ENCODE data around the gene SH3PXD2A.
"Not testable (repeated sequence)": the region's sequence is repeated elsewhere in the genome, so short reads cannot be mapped to it uniquely, and the experiment has no call there.

Gene SH3PXD2A

DNA sequence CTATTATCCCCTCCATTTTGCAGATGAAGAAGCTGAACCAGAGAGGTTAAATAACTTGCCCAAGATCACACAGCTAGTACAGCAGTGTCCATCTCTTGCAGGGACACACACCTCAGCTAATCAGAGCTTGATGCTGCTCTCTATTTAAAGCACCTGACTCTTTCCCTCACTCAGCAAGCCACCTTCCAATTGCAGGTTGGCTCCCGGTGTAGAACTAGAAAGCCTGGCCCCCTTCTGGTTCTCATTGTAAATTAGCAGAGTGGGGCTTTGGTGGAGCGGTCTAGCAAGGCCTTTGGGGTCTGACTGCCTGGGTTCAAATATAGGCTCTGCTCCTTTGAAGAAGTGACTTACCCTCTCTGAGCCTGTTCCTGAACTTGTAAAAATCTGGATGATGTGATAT lies 185.4 kb downstream of the SH3PXD2A start:
- Histone ChIP-seq H3K9me3 (ENCODE audit: control insufficient read depth, low read length) (no peaks in the 10 kb centered on the region), H3K4me1 (ENCODE audit: control insufficient read depth, insufficient read depth, low read length) (peaks cover 58% of the 10 kb centered on the region), H3K4me3 (ENCODE audit: low read length) (no peak overlapping the region), H3K9ac (ENCODE audit: low read length) (no peak overlapping the region), H3K27me3 (replicated peaks; ENCODE audit: control insufficient read depth, insufficient read depth, low read length) (no peaks in the 10 kb centered on the region), H3K36me3 (ENCODE audit: control insufficient read depth, insufficient read depth, low read length, severe bottlenecking) (no peaks in the 10 kb centered on the region)
- no peak for DNase-seq (ENCODE audit: low read depth)

DNA sequence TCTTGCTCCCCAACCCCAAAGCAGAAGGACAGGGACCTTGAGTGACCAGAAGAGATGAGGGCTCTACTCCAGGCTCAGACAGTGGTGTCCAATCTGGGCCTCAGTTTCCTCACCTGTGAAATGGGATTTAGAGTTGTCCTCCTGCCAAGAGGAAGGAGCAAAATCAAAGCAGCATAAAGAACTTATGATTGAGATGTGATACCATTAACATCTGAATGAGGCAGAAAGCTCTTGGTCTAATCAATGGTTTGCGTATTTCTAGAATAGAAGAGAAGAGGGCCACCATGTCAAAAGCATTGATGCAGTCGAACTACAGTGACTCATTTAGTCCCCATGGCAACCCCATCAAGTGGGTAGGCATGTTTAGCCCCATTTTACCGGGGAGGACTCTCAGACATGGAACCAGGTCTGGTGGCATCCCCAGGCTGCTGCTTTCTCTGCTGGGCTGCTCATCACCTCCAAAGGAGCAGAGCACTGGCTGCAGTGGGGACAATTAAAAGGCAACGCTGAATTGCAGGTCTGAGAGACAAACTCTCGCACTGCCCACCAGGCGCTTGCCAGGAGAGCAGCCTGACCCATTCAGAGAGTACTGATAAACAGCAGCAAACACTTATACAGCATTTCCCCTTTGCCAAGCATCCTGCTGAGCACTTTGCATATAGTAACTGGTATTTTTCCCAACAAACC lies 186.0 kb downstream of the SH3PXD2A start:
- H3K4me3 ChIP-seq (ENCODE audit: low read length): peak overlapping the region; percentile 87
- no peak for DNase-seq (ENCODE audit: low read depth)
- H3K36me3 ChIP-seq (ENCODE audit: control insufficient read depth, insufficient read depth, low read length, severe bottlenecking): no peaks in the 10 kb centered on the region
- no peaks in the 10 kb centered on the region for H3K27me3 ChIP-seq (replicated peaks; ENCODE audit: control insufficient read depth, insufficient read depth, low read length)
- no peaks in the 10 kb centered on the region for H3K9me3 ChIP-seq (ENCODE audit: control insufficient read depth, low read length)
- peak overlapping the region; percentile 93 for H3K9ac ChIP-seq (ENCODE audit: low read length)
- peaks cover 57% of the 10 kb centered on the region for H3K4me1 ChIP-seq (ENCODE audit: control insufficient read depth, insufficient read depth, low read length)

DNA sequence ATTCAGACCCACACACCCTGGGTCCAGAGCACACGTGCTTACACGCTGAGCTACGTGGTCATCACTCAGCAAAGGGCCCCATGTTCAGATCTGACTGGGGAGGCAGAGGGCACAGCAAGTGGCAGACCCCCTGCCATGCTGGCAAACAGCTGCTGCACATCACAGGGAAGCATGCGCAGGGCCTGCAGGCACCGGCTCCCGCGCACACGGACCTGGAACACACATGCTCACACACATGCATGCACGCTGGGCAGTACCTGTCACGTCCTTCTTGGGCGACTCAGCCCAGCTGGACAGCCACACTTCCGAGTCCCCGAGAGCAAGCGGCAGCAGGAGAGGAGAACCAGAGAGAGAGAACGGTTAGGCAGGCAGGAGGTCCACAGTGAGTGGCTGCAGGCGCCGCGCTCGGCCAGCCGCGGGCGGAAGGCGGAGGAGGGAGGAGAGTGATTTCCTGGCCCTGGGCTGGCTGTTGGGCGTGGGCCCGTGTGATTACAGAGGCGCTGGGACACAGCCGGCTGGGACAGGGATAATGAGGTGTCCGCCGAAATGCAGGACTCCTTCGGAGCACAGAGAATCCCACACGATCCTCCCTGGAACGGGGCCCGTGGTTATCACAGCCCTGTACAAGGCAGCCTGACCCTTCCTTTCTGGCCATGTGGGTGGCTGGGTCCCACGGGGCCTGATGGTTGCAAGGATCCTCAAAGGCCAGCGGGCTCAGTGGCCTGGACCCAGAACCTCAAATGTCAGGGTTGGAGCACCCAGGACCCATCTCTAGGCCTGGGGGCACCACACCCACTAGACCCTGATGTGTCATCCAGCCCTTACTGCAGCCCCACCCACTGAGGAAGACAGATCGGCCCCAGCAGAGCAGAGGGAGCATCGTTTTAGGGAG lies 186.8 kb downstream of the SH3PXD2A start:
- H3K36me3 ChIP-seq (ENCODE audit: control insufficient read depth, insufficient read depth, low read length, severe bottlenecking): no peaks in the 10 kb centered on the region
- no peaks in the 10 kb centered on the region for H3K27me3 ChIP-seq (replicated peaks; ENCODE audit: control insufficient read depth, insufficient read depth, low read length)
- peaks cover 56% of the 10 kb centered on the region for H3K4me1 ChIP-seq (ENCODE audit: control insufficient read depth, insufficient read depth, low read length)
- peak; percentile 73 for DNase-seq (ENCODE audit: low read depth)
- no peaks in the 10 kb centered on the region for H3K9me3 ChIP-seq (ENCODE audit: control insufficient read depth, low read length)
- H3K9ac ChIP-seq (ENCODE audit: low read length): peak overlapping the region; percentile 93
- peak overlapping the region; percentile 87 for H3K4me3 ChIP-seq (ENCODE audit: low read length)

DNA sequence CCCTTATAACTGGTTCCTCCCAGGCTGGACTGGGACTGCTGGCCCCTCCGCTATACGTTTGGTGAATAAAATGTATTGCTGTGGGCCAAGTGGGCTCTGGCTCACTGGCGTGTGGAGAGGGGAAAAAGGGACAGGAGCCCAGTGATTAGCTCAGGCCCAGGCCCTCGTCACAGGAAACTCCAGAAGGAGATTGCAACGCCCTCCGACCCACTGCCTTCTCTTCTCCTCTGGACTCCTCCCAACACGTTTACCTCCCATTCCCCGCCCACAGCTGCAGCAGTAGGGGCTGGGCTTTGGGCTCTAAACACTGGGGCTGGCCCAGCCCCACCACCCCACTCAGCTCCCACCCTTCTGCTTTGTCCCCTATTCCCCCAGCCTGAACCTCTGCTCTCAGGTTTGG lies 188.0 kb downstream of the SH3PXD2A start:
- Histone ChIP-seq H3K9me3 (ENCODE audit: control insufficient read depth, low read length) (no peaks in the 10 kb centered on the region), H3K36me3 (ENCODE audit: control insufficient read depth, insufficient read depth, low read length, severe bottlenecking) (no peaks in the 10 kb centered on the region), H3K9ac (ENCODE audit: low read length) (peak overlapping the region; percentile 93), H3K27me3 (replicated peaks; ENCODE audit: control insufficient read depth, insufficient read depth, low read length) (no peaks in the 10 kb centered on the region), H3K4me3 (ENCODE audit: low read length) (peak overlapping the region; percentile 87), H3K4me1 (ENCODE audit: control insufficient read depth, insufficient read depth, low read length) (peaks cover 64% of the 10 kb centered on the region)
- DNase-seq (ENCODE audit: low read depth): no peak

DNA sequence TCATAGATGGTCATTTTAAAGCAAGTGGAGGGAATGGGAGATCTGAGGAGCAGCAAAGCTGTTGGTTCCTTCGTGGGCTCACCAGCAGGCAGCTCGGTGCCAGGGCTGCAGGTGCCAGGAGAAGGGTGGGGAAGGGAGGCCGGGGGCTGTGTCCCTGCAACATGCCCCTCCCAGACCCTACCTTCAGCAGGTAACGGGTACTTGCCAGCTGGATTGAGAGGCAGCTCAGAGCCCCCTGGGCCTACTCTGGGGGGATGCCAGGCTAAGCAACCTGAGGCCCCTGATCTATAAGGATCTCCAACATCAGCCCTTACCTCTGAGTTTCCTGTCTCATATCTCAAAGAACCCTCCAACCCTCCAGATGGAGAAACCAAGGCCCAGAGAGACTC lies 188.6 kb downstream of the SH3PXD2A start:
- Histone ChIP-seq H3K9me3 (ENCODE audit: control insufficient read depth, low read length) (no peaks in the 10 kb centered on the region), H3K27me3 (replicated peaks; ENCODE audit: control insufficient read depth, insufficient read depth, low read length) (no peaks in the 10 kb centered on the region), H3K9ac (ENCODE audit: low read length) (peak overlapping the region; percentile 93), H3K36me3 (ENCODE audit: control insufficient read depth, insufficient read depth, low read length, severe bottlenecking) (no peaks in the 10 kb centered on the region), H3K4me3 (ENCODE audit: low read length) (peak overlapping the region; percentile 87), H3K4me1 (ENCODE audit: control insufficient read depth, insufficient read depth, low read length) (peaks cover 67% of the 10 kb centered on the region)
- DNase-seq (ENCODE audit: low read depth): no peak

DNA sequence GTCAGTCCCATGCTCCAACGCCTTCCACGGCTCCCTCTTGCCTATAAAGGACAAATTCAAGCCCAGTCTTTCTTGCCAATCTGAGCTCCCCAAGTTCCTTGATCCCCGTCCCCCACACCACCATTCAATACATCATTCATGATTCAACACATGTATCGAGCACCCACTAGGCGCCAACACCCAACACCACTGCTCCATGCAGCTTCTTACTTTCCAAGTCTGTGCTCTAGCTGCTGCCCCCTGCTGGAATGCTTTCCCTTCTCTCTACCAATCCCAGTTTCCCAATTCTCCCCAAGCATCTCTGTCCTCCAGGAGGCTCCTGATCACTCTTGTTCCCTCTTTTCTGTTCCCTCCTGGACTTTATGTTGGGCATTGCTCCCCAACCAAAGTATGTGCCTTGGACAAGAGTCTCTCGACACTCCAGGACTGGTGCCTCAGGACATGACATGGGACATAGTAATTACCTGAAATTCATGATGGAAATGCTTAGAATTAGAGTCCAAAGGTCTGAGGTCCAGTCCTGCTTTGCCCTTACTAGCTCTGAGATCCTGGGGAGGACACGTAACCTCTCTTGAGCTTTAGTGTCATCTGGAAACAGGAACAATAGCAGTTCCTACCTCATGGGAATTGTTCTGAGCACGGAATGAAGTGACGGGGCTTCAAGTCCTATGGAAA lies 189.2 kb downstream of the SH3PXD2A start:
- peak overlapping the region; percentile 93 for H3K9ac ChIP-seq (ENCODE audit: low read length)
- H3K36me3 ChIP-seq (ENCODE audit: control insufficient read depth, insufficient read depth, low read length, severe bottlenecking): no peaks in the 10 kb centered on the region
- no peaks in the 10 kb centered on the region for H3K27me3 ChIP-seq (replicated peaks; ENCODE audit: control insufficient read depth, insufficient read depth, low read length)
- peak; percentile 37 for DNase-seq (ENCODE audit: low read depth)
- peak overlapping the region; percentile 87 for H3K4me3 ChIP-seq (ENCODE audit: low read length)
- peaks cover 67% of the 10 kb centered on the region for H3K4me1 ChIP-seq (ENCODE audit: control insufficient read depth, insufficient read depth, low read length)
- no peaks in the 10 kb centered on the region for H3K9me3 ChIP-seq (ENCODE audit: control insufficient read depth, low read length)

DNA sequence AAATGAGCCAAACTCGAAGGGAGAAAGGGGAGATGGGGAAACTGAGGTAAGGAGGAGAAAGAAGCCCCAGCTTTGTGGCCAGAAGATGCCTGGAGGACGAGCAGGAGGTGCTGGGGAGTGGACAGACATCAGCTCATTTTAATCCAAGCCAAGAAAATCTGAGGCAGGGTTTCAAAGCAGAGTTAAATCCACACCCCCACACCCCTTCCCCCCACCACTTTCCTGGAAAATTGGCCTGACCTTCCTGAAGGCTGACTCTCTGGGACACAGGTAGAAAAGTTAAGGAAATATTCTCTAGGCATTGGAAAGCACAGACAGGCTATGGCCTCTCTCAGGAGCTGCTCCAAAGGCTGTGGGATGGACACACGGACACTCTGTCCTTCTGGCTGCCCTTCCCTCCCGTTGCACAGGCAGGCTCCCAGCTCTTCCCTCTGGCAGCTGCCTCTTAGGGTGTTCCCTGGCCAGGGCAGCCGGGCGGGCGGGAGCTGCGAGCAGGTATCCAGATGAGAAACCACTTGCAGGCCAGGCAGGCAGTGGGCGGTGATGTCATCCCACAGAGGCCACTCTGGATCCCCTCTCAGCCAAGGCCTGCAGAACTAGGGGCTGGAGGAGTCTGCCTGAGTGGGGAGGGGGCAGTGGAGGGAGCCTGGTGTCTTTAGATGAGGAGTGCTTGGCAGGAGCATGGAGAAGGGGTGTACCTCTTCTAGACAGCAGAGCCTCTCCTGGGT lies 190.1 kb downstream of the SH3PXD2A start:
- peak overlapping the region; percentile 14 for H3K9ac ChIP-seq (ENCODE audit: low read length)
- peaks cover 70% of the 10 kb centered on the region for H3K4me1 ChIP-seq (ENCODE audit: control insufficient read depth, insufficient read depth, low read length)
- no peak overlapping the region for H3K4me3 ChIP-seq (ENCODE audit: low read length)
- H3K9me3 ChIP-seq (ENCODE audit: control insufficient read depth, low read length): no peaks in the 10 kb centered on the region
- no peak for DNase-seq (ENCODE audit: low read depth)
- H3K27me3 ChIP-seq (replicated peaks; ENCODE audit: control insufficient read depth, insufficient read depth, low read length): no peaks in the 10 kb centered on the region
- H3K36me3 ChIP-seq (ENCODE audit: control insufficient read depth, insufficient read depth, low read length, severe bottlenecking): no peaks in the 10 kb centered on the region

DNA sequence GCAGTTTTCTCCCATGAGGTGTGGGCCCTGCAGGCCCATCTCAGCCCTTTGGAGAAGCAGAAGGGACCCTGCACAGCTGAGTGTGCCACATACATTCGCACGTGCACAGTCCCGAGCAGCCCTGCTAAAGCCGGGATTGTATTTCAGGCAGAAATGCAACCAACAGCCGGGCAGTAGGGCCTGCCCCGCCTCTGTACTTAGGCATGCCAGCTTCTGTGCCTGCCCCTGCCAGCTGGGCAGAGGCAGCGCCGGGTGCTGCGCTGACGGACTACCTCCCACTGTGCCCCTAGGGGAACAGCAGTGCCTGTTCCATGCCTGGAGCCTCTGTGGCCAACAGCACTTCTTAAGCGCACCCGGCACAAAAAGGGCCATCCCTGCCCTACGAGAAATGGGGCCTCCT lies 191.6 kb downstream of the SH3PXD2A start:
- H3K4me1 ChIP-seq (ENCODE audit: control insufficient read depth, insufficient read depth, low read length): peaks cover 74% of the 10 kb centered on the region
- H3K36me3 ChIP-seq (ENCODE audit: control insufficient read depth, insufficient read depth, low read length, severe bottlenecking): peaks cover 9% of the 10 kb centered on the region
- H3K4me3 ChIP-seq (ENCODE audit: low read length): no peak overlapping the region
- H3K27me3 ChIP-seq (replicated peaks; ENCODE audit: control insufficient read depth, insufficient read depth, low read length): no peaks in the 10 kb centered on the region
- H3K9ac ChIP-seq (ENCODE audit: low read length): peak overlapping the region; percentile 40
- no peaks in the 10 kb centered on the region for H3K9me3 ChIP-seq (ENCODE audit: control insufficient read depth, low read length)
- peak; percentile 60 for DNase-seq (ENCODE audit: low read depth)

DNA sequence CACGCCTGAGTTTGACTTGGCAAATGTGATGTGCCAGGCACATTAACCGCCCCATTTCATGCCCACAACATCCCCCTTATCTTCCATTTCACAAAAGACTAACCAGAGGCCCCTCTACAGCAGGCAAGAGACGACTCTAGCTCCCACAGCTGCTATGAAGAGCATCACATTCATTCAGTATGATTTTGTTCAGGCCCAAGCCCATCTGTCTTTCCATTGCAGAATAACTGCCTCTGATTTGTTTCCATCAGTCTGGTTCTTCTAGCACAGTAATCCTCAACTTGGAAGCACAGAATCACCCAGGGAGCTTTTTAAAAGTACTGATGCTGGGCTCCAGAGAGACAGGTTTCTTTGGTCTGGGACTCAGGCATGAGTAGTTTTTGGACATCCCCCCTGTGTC lies 192.1 kb downstream of the SH3PXD2A start:
- peaks cover 74% of the 10 kb centered on the region for H3K4me1 ChIP-seq (ENCODE audit: control insufficient read depth, insufficient read depth, low read length)
- peaks cover 15% of the 10 kb centered on the region for H3K36me3 ChIP-seq (ENCODE audit: control insufficient read depth, insufficient read depth, low read length, severe bottlenecking)
- H3K4me3 ChIP-seq (ENCODE audit: low read length): no peak overlapping the region
- no peaks in the 10 kb centered on the region for H3K9me3 ChIP-seq (ENCODE audit: control insufficient read depth, low read length)
- no peak for DNase-seq (ENCODE audit: low read depth)
- peak overlapping the region; percentile 13 for H3K9ac ChIP-seq (ENCODE audit: low read length)
- no peaks in the 10 kb centered on the region for H3K27me3 ChIP-seq (replicated peaks; ENCODE audit: control insufficient read depth, insufficient read depth, low read length)

DNA sequence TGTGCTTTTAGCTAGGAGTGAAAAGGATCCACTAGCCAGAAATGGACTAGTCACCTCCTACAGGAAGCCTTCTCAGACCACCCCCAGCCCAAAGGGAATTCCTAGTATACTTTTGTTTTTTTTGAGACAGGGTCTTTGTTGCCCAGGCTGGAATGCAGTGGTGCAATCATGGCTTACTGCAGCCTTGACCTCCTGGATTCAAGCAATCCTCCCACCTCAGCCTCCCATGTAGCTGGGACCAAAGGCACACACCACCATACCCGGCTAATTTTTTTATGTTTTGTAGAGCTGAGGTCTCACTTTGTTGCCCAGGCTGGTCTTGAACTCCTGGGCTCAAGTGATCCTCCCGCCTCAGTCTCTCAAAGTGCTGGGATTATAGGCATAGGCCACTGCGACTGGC lies 192.7 kb downstream of the SH3PXD2A start:
- not testable (repeated sequence) for DNase-seq (ENCODE audit: low read depth); H3K4me3 ChIP-seq (ENCODE audit: low read length); H3K27me3 ChIP-seq (replicated peaks; ENCODE audit: control insufficient read depth, insufficient read depth, low read length); H3K9me3 ChIP-seq (ENCODE audit: control insufficient read depth, low read length)
- Histone ChIP-seq H3K36me3 (ENCODE audit: control insufficient read depth, insufficient read depth, low read length, severe bottlenecking) (peaks cover 20% of the 10 kb centered on the region), H3K4me1 (ENCODE audit: control insufficient read depth, insufficient read depth, low read length) (peaks cover 70% of the 10 kb centered on the region), H3K9ac (ENCODE audit: low read length) (peak overlapping the region; percentile 13)
